COLO668 (cell line): ENCODE results near the gene PHACTR2.

Experiments
- DNase-seq: peaks from one replicate; lab custom pipeline; 2025; ENCODE audit not compliant: unreplicated experiment; lab: John Stamatoyannopoulos, UW

PHACTR2 gene

DNA sequence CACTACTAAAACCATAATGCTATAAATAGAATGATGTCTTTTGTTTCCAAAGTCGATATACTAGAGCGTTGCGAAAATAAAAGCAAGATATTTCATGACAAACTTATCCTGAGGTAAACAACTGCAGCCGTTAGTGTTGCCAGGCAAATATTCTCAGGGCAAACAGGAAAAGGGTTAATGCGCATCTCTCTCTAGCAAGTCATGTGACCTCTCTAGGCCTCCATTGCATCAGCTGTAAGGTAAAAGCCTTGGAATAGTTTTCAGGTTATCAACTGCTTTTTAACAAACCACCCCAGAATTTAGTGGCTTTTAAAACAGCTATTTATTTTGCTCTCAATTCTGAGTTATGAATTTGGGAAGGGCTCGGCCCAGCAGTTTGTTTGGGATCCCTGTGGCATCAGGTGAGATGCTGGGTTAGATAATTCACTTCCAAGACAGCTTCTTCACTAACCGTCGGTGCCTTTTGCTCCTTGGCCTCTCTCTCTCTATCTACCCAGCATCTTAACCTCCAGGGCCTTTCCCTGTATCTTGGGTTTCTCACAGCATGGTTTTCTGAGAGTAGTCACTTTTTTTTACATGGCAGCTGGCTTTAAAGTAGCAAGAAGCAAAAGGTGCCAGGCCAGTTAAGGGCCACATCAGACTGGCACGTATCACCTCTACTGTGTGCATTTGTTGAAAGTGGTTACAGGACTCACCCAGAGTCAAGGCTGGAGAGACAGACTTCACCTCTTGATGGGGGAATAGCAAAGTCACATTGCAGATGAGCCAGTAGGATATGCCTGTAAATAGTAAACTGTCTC is 126.2 kb downstream of the PHACTR2 start:
- DNase-seq = no peak

DNA sequence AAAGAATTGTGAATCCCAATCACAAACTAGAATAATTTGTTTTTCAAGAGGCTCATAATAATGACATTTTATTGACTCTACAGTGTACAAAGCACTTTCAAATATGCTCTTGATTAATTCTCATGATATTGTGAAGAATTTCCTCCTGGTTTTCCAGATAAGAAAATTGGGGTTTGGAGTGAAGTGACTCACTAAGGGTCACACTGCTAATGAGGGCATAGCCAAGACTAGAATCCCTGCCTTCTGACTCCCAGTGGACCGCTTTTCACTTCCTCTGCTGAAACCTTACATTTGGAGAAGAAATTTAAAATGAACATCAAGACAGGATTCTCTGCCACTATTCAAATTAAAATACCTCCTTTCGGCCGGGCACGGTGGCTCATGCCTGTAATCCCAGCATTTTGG is 127.1 kb downstream of the PHACTR2 start:
- no peak for DNase-seq

DNA sequence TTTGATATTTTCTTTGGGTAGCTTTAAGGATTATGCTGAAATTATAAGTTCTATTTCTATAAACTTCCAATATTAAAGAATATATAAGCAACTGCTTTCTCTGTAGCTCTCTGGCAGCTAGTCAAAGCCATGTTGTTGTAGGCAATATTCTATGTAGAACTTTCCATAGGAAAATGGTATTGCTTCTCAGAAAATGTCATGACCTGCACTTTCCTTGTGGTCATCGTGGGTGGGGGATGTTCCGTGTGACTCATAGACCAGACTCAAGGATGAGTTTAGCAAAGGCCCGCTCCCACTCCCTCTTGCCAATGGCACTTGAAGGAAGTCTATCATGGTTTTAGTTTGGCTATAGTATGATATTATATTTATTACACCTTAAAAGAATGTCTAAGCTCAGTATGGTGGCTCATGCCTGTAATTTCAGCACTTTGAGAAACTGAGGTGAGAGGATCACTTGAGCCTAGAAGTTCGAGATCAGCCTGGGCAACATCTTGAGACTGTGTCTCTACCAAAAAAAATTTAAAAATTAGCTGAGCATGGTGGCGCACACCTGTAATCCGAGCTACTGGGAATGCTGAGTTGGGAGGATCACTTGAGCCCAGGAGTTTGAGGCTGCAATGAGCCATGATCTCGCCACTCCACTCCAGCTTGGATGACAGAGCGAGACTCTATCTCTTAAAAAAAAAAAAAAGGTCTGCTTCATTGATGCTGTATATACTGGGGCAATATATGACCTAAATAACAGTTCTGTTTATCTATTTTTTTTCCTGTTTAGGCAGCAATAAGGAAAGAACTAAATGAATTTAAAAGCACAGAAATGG is 128.7 kb downstream of the PHACTR2 start:
- DNase-seq = no peak

DNA sequence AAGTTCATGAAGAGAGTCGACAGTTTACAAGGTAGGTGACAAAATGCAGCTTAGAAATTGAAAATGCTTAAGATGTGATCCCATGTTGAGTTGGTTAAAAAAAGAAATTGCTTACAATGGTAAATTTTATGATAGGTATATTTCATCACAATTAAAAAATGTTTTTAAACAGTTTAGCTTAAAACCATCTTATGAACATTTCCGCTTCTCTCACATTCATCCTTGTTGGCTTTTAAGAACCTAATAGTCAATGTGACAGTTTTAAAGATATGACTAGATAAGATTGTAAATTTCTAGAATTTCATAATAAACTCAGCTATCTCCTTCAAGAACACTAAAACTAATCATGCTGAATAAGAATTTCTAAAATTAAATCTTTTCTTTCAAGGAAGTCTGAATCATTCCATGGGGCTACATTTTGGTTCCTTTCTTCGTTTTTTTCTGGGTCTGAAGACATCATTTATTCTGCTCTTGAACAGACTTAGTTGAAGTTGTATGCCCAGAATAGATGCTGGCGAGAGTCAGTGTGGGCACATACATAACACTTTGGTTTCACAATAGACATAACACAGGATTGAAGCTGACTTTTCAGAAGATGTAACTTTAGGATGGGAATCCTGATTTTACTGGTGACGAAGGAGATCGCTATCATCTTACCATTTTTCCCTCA is 129.5 kb downstream of the PHACTR2 start:
- no peak for DNase-seq

DNA sequence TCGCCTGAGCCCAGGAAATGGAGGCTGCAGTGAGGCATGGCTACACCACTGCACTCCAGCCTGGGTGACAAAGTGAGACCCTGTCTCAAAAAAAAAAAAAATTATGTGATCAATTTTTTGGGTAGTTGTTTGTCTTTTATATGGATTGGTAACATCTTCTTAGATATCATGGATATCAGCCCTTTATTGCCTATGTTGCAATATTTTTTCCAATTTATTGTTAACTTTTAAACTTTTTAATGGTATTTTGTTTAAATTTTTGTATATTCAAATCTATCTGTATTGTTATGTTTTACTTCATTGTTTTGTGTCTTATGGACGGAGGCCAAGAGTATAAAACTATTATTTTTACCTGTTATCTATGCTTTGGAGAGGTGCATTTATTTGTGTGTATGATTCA is 133.0 kb downstream of the PHACTR2 start:
- DNase-seq = no peak

DNA sequence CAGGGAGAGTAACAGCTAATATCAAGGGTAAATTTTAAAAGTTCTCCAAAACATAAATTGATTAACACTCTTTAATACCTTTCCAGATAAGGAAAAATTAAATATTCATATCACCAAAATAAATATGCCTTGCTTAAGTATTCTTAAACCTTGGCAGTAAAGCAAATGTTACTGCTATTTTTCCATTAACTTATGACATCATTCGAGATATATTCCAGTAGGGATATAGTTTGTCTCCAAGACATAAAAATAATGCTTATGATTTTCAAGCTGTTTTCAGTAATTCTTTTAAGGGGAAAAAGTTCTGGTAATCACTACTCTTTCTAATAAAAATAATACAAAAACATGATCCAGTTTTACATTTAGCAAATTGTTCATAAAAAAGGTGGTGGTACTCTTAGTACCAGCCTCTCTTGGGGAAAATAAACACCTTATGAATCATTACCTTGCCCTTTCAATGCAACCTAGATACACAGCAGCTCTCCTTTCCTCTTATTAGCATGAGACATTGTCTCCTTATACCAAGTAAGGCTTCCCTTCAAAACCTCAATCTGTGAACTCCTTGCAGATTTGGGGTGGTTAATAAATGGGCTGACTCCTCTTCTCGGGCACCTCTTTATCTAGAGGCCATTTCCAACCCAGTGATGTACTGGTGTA is 133.9 kb downstream of the PHACTR2 start:
- DNase-seq = no peak

DNA sequence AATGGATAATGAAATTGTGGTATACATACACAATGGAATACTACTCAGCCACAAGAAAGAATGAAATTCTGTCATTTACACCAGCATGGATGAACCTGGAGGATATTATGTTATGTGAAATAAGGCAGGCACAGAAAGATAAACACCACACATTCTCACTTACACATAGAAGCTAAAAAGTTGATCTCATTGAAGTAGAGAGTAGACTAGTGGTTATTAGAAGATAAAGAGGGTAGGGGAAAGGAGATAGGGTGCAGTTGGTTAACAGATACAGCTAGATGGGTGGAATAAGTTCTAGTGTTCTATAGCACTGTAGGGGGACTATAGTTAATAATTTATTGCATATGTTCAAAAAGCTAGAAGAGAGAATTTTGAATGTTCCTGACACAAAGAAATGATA is 139.9 kb downstream of the PHACTR2 start:
- no peak for DNase-seq

DNA sequence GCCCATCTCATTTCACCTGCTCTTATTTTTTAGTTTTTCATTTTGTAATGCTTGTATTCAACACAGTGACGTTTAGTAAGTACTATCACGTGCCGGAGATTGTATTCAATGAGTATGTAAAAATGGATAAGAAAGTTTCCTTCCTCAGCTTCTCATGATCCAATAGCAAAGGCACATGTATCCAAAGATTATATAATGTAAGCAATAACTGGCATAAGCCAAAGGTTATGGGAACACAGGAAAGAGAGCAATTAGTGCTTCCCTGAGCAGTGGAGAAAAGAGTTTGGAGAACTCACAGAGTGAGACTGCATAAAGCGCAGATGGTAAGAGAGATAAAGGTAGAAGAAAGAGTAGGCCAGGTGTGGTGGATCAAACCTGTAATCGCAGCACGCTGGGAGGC is 143.6 kb downstream of the PHACTR2 start:
- no peak for DNase-seq

DNA sequence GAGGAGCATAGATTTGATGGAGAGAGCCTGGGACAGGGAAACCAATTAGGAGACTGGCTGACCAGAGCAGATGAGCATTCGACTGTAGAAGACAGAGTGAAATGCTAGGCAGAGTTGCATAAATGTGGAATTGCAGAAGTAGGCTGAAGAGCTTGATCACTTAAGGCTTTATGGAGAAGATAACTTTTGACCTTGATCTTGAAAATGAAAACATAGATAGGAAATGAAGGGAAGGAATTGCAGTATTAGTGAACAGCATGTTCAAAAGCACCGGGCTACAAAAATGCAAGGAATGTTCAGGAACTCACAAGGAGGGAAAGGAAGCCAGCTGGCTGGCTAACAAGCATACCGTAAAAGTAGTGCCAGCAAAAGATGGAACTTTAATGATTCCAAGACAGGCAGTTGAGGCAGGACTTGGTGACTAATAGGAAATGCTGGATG is 144.8 kb downstream of the PHACTR2 start:
- DNase-seq = no peak

DNA sequence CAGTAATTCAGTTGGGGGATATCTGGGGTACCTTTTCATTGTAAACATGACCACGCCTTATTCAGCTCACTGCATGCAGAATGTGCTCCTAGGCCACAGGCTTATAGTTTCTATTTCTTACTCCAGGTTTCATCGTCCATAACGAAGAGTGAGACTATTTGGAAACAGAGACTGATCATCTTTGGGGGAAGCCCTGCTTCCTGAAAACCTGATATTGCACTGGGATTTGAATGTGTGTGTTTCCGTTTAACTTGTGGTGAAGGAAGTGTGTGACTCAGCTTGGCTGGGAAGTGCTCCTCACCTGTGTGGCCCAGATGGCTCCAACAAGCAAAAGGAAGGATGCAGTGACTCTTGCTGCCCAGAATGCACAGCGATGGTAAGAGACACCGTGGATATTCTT is 145.8 kb downstream of the PHACTR2 start:
- DNase-seq = no peak

DNA sequence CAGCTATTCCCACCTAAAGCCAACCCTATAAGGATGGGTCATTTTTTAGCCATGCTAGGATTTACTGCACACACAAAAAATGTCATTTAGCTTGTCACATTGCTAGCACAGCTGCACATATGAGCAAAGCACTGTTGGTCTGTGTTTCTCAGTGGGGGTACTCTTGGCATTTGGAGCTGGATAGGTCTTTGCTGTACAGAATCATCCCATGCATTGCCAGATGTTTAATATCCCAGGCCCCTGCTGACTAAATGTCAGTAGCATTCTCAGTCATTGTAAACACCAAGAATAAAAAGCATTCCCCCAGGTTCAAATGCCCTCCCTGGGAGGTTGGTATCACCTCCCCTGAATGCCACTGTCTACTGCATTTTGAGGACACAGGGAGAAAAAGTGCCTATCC is 150.8 kb downstream of the PHACTR2 start:
- DNase-seq = no peak

DNA sequence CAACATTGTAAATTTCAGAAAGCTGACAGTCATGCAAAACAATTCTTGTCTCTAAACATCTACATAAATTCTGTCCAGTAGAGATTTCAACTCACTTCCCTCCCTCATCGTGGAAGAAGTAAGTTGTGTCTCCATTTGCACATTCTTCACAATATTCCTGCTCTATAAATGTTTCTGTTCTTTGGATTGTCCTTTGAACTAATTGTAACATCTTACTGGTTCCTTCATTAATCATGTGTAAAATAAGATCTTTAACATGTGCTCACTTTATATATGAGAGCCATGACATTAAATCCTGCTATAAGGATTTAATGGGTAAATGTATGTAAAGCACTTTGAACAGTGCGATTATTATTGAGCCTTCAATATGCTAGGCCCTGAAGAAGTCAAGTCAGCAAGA is 158.4 kb downstream of the PHACTR2 start:
- DNase-seq = no peak

DNA sequence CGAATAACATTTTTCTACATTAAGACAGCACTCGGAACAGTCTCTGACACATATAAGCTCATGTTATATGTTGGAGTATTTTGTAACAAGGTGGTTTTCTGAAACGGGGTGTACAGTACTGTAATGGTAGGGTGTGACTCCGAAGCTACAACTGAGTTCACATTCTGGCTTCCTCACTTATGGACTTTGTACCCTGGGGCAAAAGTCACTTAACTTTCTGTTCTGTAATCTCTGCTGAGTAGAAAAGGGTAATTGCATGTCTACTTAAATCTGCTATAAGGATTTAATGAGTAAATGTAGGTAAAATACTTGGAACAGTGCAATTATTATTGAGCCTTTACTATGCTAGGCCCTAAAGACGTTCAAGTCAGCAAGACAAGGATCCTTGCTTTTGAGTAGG is 160.6 kb downstream of the PHACTR2 start:
- no peak for DNase-seq

DNA sequence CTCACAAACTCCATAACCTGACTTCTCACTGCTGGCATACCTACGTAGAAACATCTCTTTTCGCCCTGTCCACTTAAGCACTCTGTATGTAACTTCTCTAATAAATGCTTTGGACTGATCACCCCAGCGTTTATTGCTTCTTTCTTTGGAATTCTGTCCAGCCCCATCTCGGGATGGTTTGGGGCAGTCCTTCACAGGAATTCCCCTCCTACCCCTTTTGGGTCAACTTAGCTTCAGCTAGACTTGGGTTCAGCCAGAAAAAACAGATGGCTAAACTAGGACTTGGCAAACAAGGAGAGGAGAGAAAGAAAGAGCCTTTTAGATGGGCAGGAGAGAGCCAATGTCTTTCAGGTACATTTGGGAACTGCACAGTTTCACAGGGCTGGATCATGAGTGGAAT is 161.4 kb downstream of the PHACTR2 start:
- no peak for DNase-seq

DNA sequence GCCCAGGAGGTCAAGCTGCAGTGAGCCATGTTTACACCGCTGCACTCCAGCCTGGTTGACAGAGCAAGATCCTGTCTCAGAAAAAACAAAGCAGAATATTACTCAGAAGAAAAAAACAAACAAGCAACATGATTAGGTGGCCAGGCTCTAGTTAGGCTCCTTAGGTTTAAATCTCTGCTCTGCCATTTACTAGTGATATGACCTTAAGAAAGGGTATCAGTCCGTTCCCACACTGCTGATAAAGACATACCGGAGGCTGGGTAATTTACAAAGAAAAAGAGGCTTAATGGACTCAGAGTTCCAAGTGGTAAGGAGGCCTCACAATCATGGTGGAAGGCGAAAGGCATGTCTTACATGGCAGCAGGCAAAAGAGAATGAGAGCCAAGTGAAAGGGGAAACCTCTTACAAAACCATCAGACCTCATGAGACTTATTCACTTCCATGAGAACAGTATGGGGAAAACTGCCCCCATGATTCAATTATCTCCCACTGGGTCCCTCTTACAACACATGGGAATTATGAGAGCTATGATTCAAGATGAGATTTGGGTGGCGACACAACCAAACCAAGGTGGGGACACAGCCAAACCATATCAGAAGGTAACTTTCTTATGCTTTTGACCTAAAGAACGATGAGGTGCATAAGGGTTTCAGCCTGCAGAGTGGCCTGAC is 163.0 kb downstream of the PHACTR2 start:
- no peak for DNase-seq

DNA sequence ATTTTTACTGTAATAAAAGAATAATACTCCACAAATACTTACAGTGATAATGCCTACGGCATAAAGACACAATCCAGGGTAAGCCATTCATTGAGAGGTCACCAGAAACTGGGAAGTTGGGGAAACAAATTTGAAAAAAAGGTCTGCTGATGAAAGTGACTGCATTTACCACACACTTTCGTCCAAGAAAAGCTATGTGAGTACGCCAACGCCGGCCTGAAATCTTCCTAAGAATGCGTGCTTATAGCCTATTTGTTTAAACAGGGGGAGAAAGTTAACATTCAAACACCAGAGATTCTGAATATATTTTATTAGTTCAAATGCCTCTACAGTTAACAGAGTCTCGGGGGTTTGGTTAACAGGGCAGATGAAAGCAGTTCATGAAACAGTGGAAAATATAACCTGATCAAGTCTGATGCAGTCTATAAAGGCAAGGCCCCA is 164.7 kb downstream of the PHACTR2 start:
- no peak for DNase-seq

DNA sequence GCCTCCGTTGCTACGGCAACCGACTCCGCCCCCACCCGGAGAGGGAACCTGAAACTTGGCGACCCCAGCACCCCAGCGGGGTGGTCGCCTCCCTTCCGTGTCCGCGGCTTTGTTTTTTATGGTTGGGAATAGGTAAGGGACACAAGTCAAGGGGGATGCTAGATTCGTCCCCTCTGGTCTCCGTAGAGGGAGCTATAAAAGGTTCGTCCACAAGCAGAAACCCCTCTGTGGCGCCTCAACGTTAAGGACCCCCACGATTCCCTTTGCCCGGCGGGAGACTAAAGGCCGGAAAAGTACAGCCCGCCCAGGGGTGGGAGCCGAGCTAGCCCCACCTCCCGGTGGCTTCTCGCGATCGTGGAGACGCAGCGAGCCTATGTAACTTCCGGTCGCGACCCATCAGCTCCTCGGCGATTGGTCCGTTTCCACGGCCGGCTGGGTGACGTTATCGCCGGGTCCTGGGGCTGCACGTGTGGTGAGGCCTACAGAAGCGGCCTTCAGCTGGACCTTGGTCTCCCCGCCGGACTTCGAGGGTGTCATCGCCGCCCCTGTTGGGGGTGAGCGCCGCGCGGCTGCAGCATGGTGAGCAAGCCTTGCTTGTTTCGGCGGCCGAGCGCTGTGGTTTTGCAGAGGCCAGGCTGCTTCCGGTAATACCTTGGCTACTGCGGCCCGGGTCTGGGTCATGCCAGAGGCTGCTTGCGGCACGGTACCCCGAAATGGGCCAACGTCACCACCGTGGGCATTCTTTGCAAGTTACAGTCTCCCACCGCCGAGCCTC is 165.3 kb downstream of the PHACTR2 start, which contains the start of gene LTV1:
Gene LTV1, plus strand, starts transcription at position 437 of the 775 bp plus-strand sequence. Its CDS starts 140 bp downstream, at position 577.
- peak; percentile 90 for DNase-seq

DNA sequence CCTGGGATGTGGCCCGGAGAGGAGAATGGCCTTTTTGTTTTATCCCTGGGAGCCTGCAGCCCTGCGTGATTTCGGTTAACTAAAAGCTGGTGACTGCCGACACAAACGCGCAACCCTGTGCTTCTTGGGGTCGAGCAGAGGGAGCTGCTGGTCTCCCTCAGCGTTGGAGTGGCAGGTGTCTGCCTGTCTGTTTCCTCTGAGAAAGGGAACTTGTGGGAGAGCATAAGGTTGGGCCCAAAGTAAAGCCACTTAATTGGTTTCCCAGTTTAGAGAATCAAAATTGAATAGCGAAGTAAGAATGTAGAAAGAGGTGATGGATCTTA is 165.9 kb downstream of the PHACTR2 start:
- peak; percentile 32 for DNase-seq

DNA sequence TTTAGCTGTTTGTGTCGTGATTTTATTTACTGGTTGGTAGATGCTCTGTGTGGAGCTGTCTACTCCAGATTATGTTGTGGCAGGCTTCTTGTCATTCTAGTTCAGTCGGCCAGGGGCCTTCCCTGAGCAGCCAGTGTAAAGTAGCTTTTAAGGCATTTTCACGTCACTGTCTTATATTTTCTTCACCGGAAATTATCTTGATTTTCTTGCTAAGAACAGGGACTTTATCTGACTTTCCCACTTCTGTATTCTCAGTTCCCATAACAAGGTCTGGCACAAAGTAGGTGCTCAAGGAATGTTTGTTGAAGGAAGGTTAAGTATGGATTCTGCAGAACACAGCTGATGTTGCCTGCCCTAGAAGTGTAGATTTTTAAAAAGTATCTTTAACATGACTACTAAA is 166.2 kb downstream of the PHACTR2 start:
- DNase-seq = no peak

DNA sequence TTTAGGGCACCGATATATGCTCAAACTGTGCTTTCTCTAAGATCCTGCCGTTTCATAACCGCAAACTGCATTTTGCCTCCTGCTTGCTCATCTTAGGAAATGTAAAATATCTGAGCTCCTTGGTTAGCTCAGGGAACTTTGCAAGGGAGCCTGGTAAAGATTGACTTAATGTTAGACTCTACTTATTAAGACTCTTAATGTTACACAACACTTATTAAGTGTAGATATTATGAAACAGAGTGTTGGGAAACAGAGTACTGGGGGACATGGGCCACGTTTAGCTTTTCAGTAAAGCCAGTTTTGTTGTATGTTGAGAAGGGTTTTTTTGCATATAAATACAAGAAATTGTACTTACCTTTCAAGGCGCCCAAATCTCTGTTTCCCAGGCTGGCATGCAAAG is 167.3 kb downstream of the PHACTR2 start:
- DNase-seq = no peak
